ENCODE measurements around the gene PLA2R1. TPM values are rescaled to one million over a fixed set of nuclear protein-coding genes. Genes with fewer than 3 reads are reported as not detected.

The PLA2R1 gene
- total RNA-seq, 1 donor from 2014 or later: not detected

DNA sequence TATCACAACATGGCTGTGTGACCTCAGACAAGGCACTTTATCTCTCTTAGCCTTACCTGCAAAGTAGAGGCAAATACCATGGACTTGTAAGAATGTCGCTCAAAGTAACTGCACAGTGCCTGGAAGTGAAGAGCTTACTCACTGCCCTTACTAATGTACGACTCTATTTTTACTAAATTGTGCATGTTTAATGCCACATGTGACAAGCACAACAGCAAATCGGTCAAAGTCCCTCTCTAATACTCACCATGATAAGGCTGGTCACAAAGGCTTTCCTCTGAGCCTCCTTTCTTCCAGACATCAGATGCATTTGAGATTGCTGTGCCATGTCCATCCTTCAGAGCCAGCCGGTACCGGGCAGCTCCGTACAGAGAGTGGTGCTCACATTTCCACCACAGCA lies 164.0 kb downstream of the PLA2R1 start:
- intact Hi-C loops (cut with micrococcal nuclease): no loop called here

- intact Hi-C loops (cut with micrococcal nuclease): no loop called here
Observed at GRCh38 chr2:159897720-159898119, 164.7 kb downstream of the PLA2R1 start.

DNA sequence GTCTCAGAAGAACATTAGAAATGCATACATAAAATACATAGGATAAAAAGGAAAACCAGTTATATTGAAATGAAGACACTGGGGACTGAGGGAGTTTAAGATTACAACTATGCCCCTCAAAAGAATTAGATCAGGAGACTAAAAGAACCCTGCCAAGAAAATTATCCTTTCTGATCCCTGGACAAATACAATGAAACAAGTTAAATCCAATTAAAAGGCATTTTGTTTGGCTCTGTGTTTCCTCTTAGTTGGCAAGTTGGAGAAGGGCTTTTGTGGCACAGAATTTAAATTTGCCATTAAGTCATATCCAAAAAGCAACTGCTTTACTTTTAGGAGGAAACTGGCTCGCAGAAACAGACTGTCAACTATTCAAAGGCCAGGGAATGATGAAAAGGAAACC lies 165.3 kb downstream of the PLA2R1 start:
- intact Hi-C loops (cut with micrococcal nuclease): no loop called here

DNA sequence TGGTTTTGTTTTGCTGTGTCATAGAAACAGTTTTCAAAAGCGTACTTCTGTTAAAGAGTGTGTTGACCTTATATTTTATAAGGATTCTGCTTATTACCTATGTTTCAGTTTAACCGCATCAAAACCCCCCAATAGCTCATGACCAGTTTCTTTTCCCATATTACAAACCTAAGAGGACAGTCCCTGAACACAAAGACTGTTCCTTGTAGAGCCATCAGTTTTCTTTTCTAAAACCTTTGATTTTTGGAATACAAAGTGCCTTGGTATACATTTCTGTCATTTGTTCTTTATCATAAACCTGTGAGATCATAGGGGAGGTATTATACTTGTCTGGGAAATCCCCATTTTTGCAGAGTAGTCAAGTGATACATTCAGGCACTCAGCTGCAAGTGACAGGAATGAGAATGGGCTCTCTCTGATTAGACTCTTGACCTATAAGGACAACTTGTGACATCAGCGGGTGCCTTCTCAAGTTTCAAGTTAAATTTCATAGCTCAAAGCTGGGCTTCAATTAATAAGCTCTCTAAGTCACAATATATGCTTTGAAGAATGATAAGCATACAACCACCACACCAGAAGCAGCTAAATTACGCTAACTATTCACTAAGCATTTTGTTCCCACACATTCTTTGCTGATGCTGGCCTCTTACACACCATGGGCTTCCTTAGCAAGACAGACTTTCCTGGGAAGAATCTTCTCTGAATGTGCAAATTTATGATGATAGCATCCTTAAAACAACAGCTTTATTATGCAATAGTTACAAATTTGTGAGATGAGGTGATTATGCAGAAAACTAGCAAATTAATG lies 167.0 kb downstream of the PLA2R1 start:
- intact Hi-C loops (cut with micrococcal nuclease): loop anchor here (1.0 kb wide), 2 partner anchors 9 to 16 kb away; partner anchors contain the start of gene LY75

DNA sequence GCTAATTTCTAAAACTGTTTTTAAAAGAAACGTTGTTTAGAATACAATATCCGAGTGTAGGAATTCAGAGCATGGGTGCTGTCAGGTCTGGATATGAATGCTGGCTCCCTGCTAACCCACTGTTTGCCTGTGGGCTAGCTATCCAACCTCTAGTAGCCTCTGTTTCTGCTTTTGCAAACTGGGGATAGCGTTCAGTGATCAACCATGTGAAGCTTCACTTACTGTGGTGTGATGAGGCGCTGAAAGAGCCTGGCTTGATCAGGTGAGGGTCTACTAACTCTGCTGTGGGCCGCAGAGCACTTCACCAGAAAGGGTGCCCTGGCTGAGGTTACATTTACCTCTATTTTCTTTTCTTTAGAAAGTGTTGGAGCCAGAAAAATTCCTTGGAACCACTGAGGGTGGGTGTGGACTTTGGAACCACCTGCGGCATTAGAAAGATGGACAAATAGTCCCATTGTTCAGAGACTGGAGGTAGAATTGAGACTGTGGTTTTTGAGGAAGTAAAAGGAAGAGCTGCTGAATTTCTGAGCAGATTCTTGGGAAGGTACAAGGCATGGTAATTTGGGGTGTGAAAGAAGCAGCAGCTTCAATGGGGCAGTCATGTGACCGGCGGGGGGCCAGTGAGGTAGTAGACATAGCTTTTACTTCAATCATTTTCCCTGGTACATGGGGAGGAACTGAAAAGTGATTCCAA lies 168.1 kb downstream of the PLA2R1 start:
- intact Hi-C loops (cut with micrococcal nuclease): no loop called here

GRCh38 chr2:159892990-159893810 lies 169.2 kb downstream of the PLA2R1 start:
- intact Hi-C loops (cut with micrococcal nuclease): no loop called here

GRCh38 chr2:159891917-159892730 lies 170.3 kb downstream of the PLA2R1 start:
- intact Hi-C loops (cut with micrococcal nuclease): loop anchor here (1.0 kb wide), 1 partner anchor 12 kb away; the partner anchor contains the start of gene LY75

DNA sequence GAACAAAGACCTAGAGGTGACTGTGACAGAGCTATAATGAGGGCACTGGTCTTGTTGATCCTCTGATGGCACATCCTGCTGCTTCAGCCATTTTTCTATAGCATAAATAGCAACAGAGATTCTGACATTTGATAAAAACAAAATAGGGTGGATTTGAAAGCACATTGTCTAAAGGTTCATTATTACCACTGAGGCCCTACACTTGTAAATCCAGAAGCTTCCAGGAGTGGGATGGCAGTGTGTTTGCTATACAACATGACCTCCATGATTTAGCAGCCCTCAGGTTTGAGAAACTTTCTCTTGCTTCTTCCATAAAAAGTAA lies 171.2 kb downstream of the PLA2R1 start:
- intact Hi-C loops (cut with micrococcal nuclease): loop anchor here (1.0 kb wide), 1 partner anchor 13 kb away; the partner anchor contains the start of gene LY75

DNA sequence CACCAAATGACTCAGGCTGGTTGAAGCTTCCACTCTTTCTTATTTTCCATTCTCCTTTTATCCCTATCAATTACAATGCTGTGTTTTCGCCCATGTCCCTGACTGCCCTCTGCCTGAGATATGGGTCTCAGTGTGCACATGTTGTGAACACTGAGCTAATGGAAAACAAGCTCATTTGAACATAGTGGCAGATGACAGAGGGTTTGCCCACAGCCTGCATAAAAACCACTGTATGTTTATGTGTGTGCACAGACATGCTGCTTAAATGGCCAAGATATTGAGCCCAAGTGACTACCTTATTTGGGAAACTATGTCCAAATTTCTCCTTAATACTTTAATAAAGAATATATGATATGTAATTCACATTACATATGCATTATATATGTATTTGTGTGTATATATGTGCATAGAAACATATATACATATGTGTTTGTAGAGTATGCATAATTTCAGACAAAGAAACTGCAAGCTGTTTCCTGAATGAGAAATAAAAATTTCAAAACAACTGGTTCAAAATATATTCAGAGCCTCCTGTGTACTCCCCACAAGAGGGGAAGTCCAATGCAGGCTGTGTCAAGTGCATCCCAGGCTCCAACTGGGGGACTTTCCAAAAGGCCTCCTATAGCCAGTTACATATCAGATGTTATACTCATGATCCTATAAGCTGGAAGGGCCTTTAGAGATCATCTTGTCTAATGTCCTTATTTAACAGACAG lies 171.7 kb downstream of the PLA2R1 start:
- intact Hi-C loops (cut with micrococcal nuclease): loop anchor here (1.0 kb wide), 1 partner anchor 14 kb away; the partner anchor contains the start of gene LY75

DNA sequence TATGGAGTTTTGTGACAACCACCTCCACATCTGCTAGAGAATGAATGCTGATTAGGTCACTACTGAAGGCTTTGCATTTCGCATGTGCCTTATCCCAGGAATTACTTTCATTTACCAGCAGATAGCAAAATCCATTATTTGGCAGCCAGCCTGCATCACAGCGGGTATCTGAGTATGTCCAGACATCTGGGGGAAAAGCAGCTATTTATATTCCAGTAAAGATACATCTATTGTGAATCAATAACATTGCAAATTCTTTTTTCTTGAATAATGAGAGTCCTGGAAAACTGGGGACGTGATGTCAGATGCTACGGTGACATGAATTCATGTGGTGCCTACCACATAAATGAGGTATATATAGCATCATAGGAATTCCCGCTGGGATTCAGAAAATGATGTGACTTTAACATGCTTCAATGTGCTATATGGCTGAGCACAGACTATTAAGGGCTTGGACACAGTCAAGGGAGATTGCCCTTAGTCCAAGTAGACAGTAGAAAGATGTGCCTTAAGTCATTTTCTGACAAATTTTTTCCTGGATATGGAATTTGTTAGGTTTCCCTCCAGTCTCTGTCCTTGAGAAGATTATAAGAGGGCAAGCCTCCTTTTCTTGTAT lies 180.2 kb downstream of the PLA2R1 start:
- intact Hi-C loops (cut with micrococcal nuclease): no loop called here

Other genes with a start within 250 kb of the PLA2R1 start
- 19.6 and 20.3 TPM in 2 replicates for gene LY75, start 157.9 kb downstream of the PLA2R1 start, total RNA-seq
- gene ITGB6, start 137.7 kb upstream of the PLA2R1 start, total RNA-seq: not detected in 2 replicates

Measured in T-helper 1 cell treated with Interleukin-12 subunit alpha and Interleukin-12 subunit beta and Interleukin-4 antibody, amounts not matched to agents 30 ng/mL and 1 ng/mL, for 36 hours (primary cell).